Coronary artery (tissue), 2 donors: ENCODE measurements around the gene TBC1D1.

Experiments
- DNase-seq: peaks from one replicate; pipeline ENCODE4 v3.0.0-alpha.2; 2017; ENCODE audit warnings: low spot score
- H3K27ac ChIP-seq, 2 donors: fragments of 200-600 bp; sonication (generic); one replicate each; pipeline ENCODE4 v1.5.1; 2016 to 2019
- H3K4me3 ChIP-seq: fragments of 200-600 bp; sonication (generic); 2 replicates; pipeline ENCODE4 v1.5.1; 2016; ENCODE audit warnings: mild to moderate bottlenecking, moderate library complexity
- CTCF ChIP-seq: fragments of 200-600 bp; sonication (generic); IDR thresholded peaks from one replicate; pipeline ENCODE4 v1.5.1; 2019; ENCODE audit warnings: antibody characterized with exemption

Gene TBC1D1

GRCh38 chr4:38141808-38142500 is 251.1 kb downstream of the TBC1D1 start:
- Histone ChIP-seq H3K4me3 (no peak overlapping the region), H3K27ac (peak overlapping the region in 1 of 2 donors; percentile 52)
- no peak for TF ChIP-seq CTCF
- DNase-seq, result peak; percentile 73

GRCh38 chr4:38144031-38144430 is 253.1 kb downstream of the TBC1D1 start:
- no peak for DNase-seq
- no peak for TF ChIP-seq CTCF
- no peak overlapping the region for H3K4me3 ChIP-seq
- no peak overlapping the region for H3K27ac ChIP-seq

GRCh38 chr4:38145033-38145678 is 254.3 kb downstream of the TBC1D1 start:
- no peak for DNase-seq
- no peak for TF ChIP-seq CTCF
- Histone ChIP-seq H3K4me3 (no peak overlapping the region), H3K27ac (no peak overlapping the region)

GRCh38 chr4:38145741-38146140 is 254.9 kb downstream of the TBC1D1 start:
- no peak for DNase-seq
- Histone ChIP-seq H3K4me3 (no peak overlapping the region), H3K27ac (no peak overlapping the region)
- TF ChIP-seq CTCF, result no peak

GRCh38 chr4:38146383-38146782 is 255.5 kb downstream of the TBC1D1 start:
- no peak for DNase-seq
- no peak overlapping the region for H3K4me3 ChIP-seq
- TF ChIP-seq CTCF, result no peak
- no peak overlapping the region for H3K27ac ChIP-seq

GRCh38 chr4:38149472-38149996 is 258.6 kb downstream of the TBC1D1 start:
- no peak for TF ChIP-seq CTCF
- DNase-seq, result peak; percentile 9
- Histone ChIP-seq H3K27ac (no peak overlapping the region), H3K4me3 (no peak overlapping the region)
